Esophagus squamous epithelium (tissue), 5 donors: ENCODE data around the gene TM9SF2. TPM values are rescaled to one million over a fixed set of nuclear protein-coding genes. Genes with fewer than 3 reads are reported as not detected.

Source experiments
- DNase-seq: peaks from one replicate; lab custom pipeline; 2025; lab: John Stamatoyannopoulos, UW
- H3K27ac ChIP-seq, 4 donors: fragments of 200-600 bp; sonication (generic); one replicate each; pipeline ENCODE4 v1.5.1; 2016 to 2019; ENCODE audit warnings: mild to moderate bottlenecking in 1 of 4
- H3K27me3 ChIP-seq, 4 donors: fragments of 200-600 bp; sonication (generic); 1 replicate in 3 of 4; 2 replicates in 1 of 4; pipeline versions ENCODE4 v1.5.1 to v1.6.0; 2017 to 2021; ENCODE audit warnings: antibody characterized with exemption in 1 of 4
- H3K36me3 ChIP-seq, 3 donors: fragments of 200-600 bp; sonication (generic); one replicate each; pipeline ENCODE4 v1.5.1; 2016 to 2019
- H3K4me1 ChIP-seq, 3 donors: fragments of 200-600 bp; sonication (generic); one replicate each; pipeline ENCODE4 v1.5.1; 2017 to 2019
- H3K4me3 ChIP-seq, 4 donors: fragments of 200-600 bp; sonication (generic); 1 replicate in 3 of 4; 2 replicates in 1 of 4; pipeline ENCODE4 v1.5.1; 2016 to 2019; ENCODE audit warnings: mild to moderate bottlenecking in 2 of 4, moderate library complexity in 1 of 4
- H3K9me3 ChIP-seq, 3 donors: fragments of 200-600 bp; sonication (generic); one replicate each; pipeline ENCODE4 v1.5.1; 2016 to 2019
- CTCF ChIP-seq, 6 experiments: fragments of 450-650 bp in 4 of 6; fragments of 200-600 bp in 2 of 6; sonication (generic) in 2 of 6; IDR thresholded peaks; one replicate each; pipeline ENCODE4 v1.5.1; 2016 to 2019; ENCODE audit warnings: antibody characterized with exemption in 6 of 6, mild to moderate bottlenecking in 4 of 6, moderate library complexity in 4 of 6
- POLR2A ChIP-seq, 4 donors: fragments of 450-650 bp; IDR thresholded peaks; one replicate each; pipeline ENCODE4 v1.6.1; 2017; ENCODE audit warnings: antibody characterized with exemption in 4 of 4, mild to moderate bottlenecking in 4 of 4, moderate library complexity in 3 of 4
- WGBS, 2 donors: methylation state at CpG; one replicate each; pipeline ENCODE4 v1.1.5; 2018; 5-methylcytosine and 5-hydroxymethylcytosine counted together
- intact Hi-C: fragments of 100-400 bp; cut with DNase I; formaldehyde crosslinking; loops from one replicate; pipeline ENCODE4 v1.15.0; 2022
- total RNA-seq, 4 donors: library from RNA; depleted of rRNA; stranded (reverse); fragments of >200 nt; gene quantifications; one replicate each; pipeline ENCODE4 v1.1.0, GENCODE V29; 2016
- donor health status: DM: yes; HTN: yes; CAD: no.

Gene TM9SF2
- total RNA-seq, 4 donors from 2014 or later = 60.5 to 118 (median 79.0) TPM

- H3K27ac ChIP-seq = no peak overlapping the region
- WGBS, 2 donors = 58 to 62% methylated on average over 10 of the region's 10 CpGs
- peaks cover 0 to 9% (median 0%) of the 10 kb centered on the region in 4 donors for H3K27me3 ChIP-seq
- intact Hi-C loops = no loop called here
- TF ChIP-seq CTCF (IDR thresholded peaks at IDR 0.05) (no peak), POLR2A (IDR thresholded peaks at IDR 0.05) (no peak)
- DNase-seq = no peak
- no peaks in the 10 kb centered on the region for H3K36me3 ChIP-seq
- H3K4me1 ChIP-seq = no peaks in the 10 kb centered on the region
- H3K9me3 ChIP-seq = no peaks in the 10 kb centered on the region
- no peak overlapping the region for H3K4me3 ChIP-seq
These were observed 77.0 kb downstream of the TM9SF2 start for GRCh38 chr13:99577934-99578917.

- TF ChIP-seq POLR2A (IDR thresholded peaks at IDR 0.05) (no peak), CTCF (IDR thresholded peaks at IDR 0.05) (no peak)
- Histone ChIP-seq H3K9me3 (no peaks in the 10 kb centered on the region), H3K4me1 (no peaks in the 10 kb centered on the region), H3K4me3 (no peak overlapping the region), H3K36me3 (no peaks in the 10 kb centered on the region), H3K27ac (no peak overlapping the region), H3K27me3 (peaks cover 0 to 1% (median 0%) of the 10 kb centered on the region in 4 donors)
- intact Hi-C loops = no loop called here
- 88 to 93% methylated on average over 6 to 7 of the region's 7 CpGs for WGBS, 2 donors
- no peak for DNase-seq
These were observed 79.4 kb downstream of the TM9SF2 start for GRCh38 chr13:99580500-99581268.

GRCh38 chr13:99582511-99582910 is 81.2 kb downstream of the TM9SF2 start:
- H3K36me3 ChIP-seq = no peaks in the 10 kb centered on the region
- intact Hi-C loops = no loop called here
- DNase-seq = no peak
- no peak overlapping the region for H3K4me3 ChIP-seq
- H3K27me3 ChIP-seq = no peaks in the 10 kb centered on the region
- no peaks in the 10 kb centered on the region for H3K9me3 ChIP-seq
- H3K4me1 ChIP-seq = no peaks in the 10 kb centered on the region
- TF ChIP-seq CTCF (IDR thresholded peaks at IDR 0.05) = no peak
- no peak for TF ChIP-seq POLR2A (IDR thresholded peaks at IDR 0.05)
- 29 to 69% methylated on average over 1 to 2 of the region's 3 CpGs for WGBS, 2 donors
- no peak overlapping the region for H3K27ac ChIP-seq

GRCh38 chr13:99585609-99586008 is 84.3 kb downstream of the TM9SF2 start:
- H3K9me3 ChIP-seq = no peaks in the 10 kb centered on the region
- TF ChIP-seq POLR2A (IDR thresholded peaks at IDR 0.05) = no peak
- TF ChIP-seq CTCF (IDR thresholded peaks at IDR 0.05) = no peak
- H3K27ac ChIP-seq = no peak overlapping the region
- no peaks in the 10 kb centered on the region for H3K36me3 ChIP-seq
- DNase-seq = no peak
- WGBS, 2 donors = 60 to 78% methylated on average over 3 of the region's 3 CpGs
- H3K4me1 ChIP-seq = peaks cover 0 to 6% (median 0%) of the 10 kb centered on the region in 3 donors
- H3K4me3 ChIP-seq = no peak overlapping the region
- no peaks in the 10 kb centered on the region for H3K27me3 ChIP-seq
- intact Hi-C loops = no loop called here
